RWPE2 (cell line): Measurements from ENCODE around the gene PER1.

Source experiments
- ATAC-seq: fragments of 200-7000 bp; cut with Tn5 transposase; 3 replicates; pipeline ENCODE4 v1.9.1; 2021; ENCODE audit warnings: low read depth
- DNase-seq: peaks from one replicate; pipeline ENCODE4 v3.0.0-alpha.2; 2020; ENCODE audit warnings: low spot score
- H3K27ac ChIP-seq: fragments of 450-650 bp; 2 replicates; pipeline ENCODE4 v1.5.1; 2017; ENCODE audit warnings: mild to moderate bottlenecking; ENCODE audit not compliant: poor library complexity, severe bottlenecking
- H3K27me3 ChIP-seq: fragments of 250-450 bp; sonication (Bioruptor Pico); 2 replicates; pipeline ENCODE4 v1.5.1; 2021; ENCODE audit warnings: mild to moderate bottlenecking, moderate library complexity; ENCODE audit not compliant: insufficient read depth, poor library complexity, severe bottlenecking
- H3K36me3 ChIP-seq: fragments of 250-450 bp; sonication (Bioruptor Pico); 2 replicates; pipeline ENCODE4 v1.5.1; 2020; ENCODE audit warnings: low read depth, mild to moderate bottlenecking, moderate library complexity
- H3K4me1 ChIP-seq: fragments of 250-450 bp; sonication (Bioruptor Pico); 2 replicates; pipeline ENCODE4 v1.5.1; 2021; ENCODE audit warnings: mild to moderate bottlenecking, moderate library complexity; ENCODE audit not compliant: insufficient read depth, poor library complexity, severe bottlenecking
- H3K4me3 ChIP-seq: fragments of 250-450 bp; sonication (Bioruptor Pico); 2 replicates; pipeline ENCODE4 v1.5.1; 2021; ENCODE audit warnings: mild to moderate bottlenecking, moderate library complexity; ENCODE audit not compliant: severe bottlenecking
- H3K9me3 ChIP-seq: fragments of 250-450 bp; sonication (Bioruptor Pico); 2 replicates; pipeline ENCODE4 v1.5.1; 2021; ENCODE audit warnings: mild to moderate bottlenecking, moderate library complexity; ENCODE audit not compliant: severe bottlenecking
- TF ChIP-seq, protein P1 (sequence below): fragments of 450-650 bp; IDR thresholded peaks from one replicate; pipeline ENCODE4 v1.5.1; 2017; ENCODE audit warnings: mild to moderate bottlenecking, moderate library complexity; ENCODE audit not compliant: poor library complexity, severe bottlenecking

The PER1 gene

DNA sequence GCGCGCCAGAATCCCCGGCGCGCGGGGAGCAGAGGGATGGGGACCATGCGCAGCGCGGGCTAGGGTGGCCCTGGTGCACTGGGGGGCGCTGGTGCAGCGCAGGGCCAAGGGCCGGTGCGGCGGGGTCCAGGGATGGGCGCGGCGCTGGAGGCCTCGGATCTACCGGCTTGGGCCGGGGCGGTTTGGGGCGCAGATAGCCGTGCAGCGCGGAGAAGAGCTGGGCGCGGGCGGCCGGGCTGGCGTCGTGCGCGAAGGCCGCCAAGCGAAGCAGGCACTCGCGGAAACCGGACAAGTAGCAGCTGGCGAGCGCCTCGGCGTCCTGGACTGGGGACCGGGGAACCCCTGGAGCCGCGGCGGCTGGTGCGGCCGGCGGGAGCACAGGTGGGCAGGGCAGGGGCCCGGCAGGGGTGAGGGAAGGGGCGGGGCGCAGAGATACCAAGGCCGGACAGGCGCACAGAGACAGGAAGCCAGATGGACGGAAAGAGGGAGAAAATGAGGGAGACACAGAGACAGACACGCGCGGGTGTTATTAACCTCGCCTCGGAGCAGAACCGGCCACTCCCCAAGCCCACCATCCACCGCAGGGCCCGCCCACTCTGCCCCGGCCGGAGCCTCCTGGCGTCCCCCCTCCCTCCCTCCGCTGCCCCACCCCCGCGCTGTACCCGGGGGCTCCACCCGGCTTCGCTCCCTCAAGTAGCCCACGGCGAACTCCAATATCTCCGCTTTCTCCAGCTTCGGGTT, 30.4 kb downstream of the PER1 start:
- peak; percentile 22 for ATAC-seq
- H3K9me3 ChIP-seq, result no peaks in the 10 kb centered on the region
- H3K4me1 ChIP-seq, result peaks cover 5% of the 10 kb centered on the region
- peak overlapping the region; percentile 57 for H3K27ac ChIP-seq
- H3K27me3 ChIP-seq, result no peaks in the 10 kb centered on the region
- no peaks in the 10 kb centered on the region for H3K36me3 ChIP-seq
- peak overlapping the region; percentile 46 for H3K4me3 ChIP-seq
- TF ChIP-seq, protein P1, sequence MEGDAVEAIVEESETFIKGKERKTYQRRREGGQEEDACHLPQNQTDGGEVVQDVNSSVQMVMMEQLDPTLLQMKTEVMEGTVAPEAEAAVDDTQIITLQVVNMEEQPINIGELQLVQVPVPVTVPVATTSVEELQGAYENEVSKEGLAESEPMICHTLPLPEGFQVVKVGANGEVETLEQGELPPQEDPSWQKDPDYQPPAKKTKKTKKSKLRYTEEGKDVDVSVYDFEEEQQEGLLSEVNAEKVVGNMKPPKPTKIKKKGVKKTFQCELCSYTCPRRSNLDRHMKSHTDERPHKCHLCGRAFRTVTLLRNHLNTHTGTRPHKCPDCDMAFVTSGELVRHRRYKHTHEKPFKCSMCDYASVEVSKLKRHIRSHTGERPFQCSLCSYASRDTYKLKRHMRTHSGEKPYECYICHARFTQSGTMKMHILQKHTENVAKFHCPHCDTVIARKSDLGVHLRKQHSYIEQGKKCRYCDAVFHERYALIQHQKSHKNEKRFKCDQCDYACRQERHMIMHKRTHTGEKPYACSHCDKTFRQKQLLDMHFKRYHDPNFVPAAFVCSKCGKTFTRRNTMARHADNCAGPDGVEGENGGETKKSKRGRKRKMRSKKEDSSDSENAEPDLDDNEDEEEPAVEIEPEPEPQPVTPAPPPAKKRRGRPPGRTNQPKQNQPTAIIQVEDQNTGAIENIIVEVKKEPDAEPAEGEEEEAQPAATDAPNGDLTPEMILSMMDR, result peak; percentile 87
- no peak for DNase-seq

- no peak for ATAC-seq
Measured at GRCh38 chr17:8121407-8121680, 30.9 kb downstream of the PER1 start.

GRCh38 chr17:8120520-8121406, 31.4 kb downstream of the PER1 start:
- Histone ChIP-seq H3K27ac (peak overlapping the region; percentile 57), H3K4me1 (peaks cover 5% of the 10 kb centered on the region), H3K36me3 (no peaks in the 10 kb centered on the region), H3K27me3 (no peaks in the 10 kb centered on the region), H3K4me3 (peak overlapping the region; percentile 46), H3K9me3 (no peaks in the 10 kb centered on the region)
- TF ChIP-seq, protein P1, result peak; percentile 13
- DNase-seq (peak; percentile 94), ATAC-seq (peak; percentile 25)

More at GRCh38 chr17:8121407-8121680, 30.9 kb downstream of the PER1 start:
- no peaks in the 10 kb centered on the region for H3K27me3 ChIP-seq
- no peak for DNase-seq
- peak overlapping the region; percentile 46 for H3K4me3 ChIP-seq
- H3K4me1 ChIP-seq, result peaks cover 5% of the 10 kb centered on the region
- peak overlapping the region; percentile 57 for H3K27ac ChIP-seq
- TF ChIP-seq, protein P1, result no peak
- H3K9me3 ChIP-seq, result no peaks in the 10 kb centered on the region
- H3K36me3 ChIP-seq, result no peaks in the 10 kb centered on the region

- peak overlapping the region; percentile 46 for H3K4me3 ChIP-seq
- peaks cover 3% of the 10 kb centered on the region for H3K4me1 ChIP-seq
- peak; percentile 17 for ATAC-seq
- peak overlapping the region; percentile 91 for H3K27ac ChIP-seq
- TF ChIP-seq, protein P1, result no peak
- DNase-seq, result no peak
- H3K27me3 ChIP-seq, result no peaks in the 10 kb centered on the region
- H3K9me3 ChIP-seq, result no peaks in the 10 kb centered on the region
- H3K36me3 ChIP-seq, result no peaks in the 10 kb centered on the region
Measured at GRCh38 chr17:8119581-8120519, 32.4 kb downstream of the PER1 start.
